ENCODE results near the gene TPSB2. TPM values are rescaled to one million over a fixed set of nuclear protein-coding genes. Genes with fewer than 3 reads are reported as not detected.
"Not testable (repeated sequence)": the region's sequence is repeated elsewhere in the genome, so short reads cannot be mapped to it uniquely, and the experiment has no call there.

The TPSB2 gene
- total RNA-seq, 1 donor from 2014 or later, result not detected

GRCh38 chr16:1225728-1226311 lies 4.2 kb downstream of the TPSB2 start:
- H3K4me3 Mint-ChIP-seq; H3K36me3 Mint-ChIP-seq (ENCODE audit: low read depth); H3K4me1 Mint-ChIP-seq (ENCODE audit: low read depth); intact Hi-C loops (cut with micrococcal nuclease); H3K9me3 Mint-ChIP-seq; DNase-seq (ENCODE audit: low spot score); H3K27me3 Mint-ChIP-seq (ENCODE audit: insufficient read depth): not testable (repeated sequence)
- H3K27ac Mint-ChIP-seq, result peak overlapping the region; percentile 12

- H3K4me1 Mint-ChIP-seq (ENCODE audit: low read depth), result no peaks in the 10 kb centered on the region
- intact Hi-C loops (cut with micrococcal nuclease), result no loop called here
- no peaks in the 10 kb centered on the region for H3K9me3 Mint-ChIP-seq
- peak within 1 kb of the TSS; percentile 12 for H3K27ac Mint-ChIP-seq
- no peak for DNase-seq (ENCODE audit: low spot score)
- no peaks in the 10 kb centered on the region for H3K27me3 Mint-ChIP-seq (ENCODE audit: insufficient read depth)
- H3K36me3 Mint-ChIP-seq (ENCODE audit: low read depth), result no peaks in the 10 kb centered on the region
- no peak within 1 kb of the TSS for H3K4me3 Mint-ChIP-seq
Observed at GRCh38 chr16:1225051-1225451, 4.9 kb downstream of the TPSB2 start, which contains the start of gene TPSG1. Gene TPSG1 (minus strand): TSS chr16:1225268. CDS start chr16:1225252, 16 bp downstream.

GRCh38 chr16:1224558-1224957 lies 5.4 kb downstream of the TPSB2 start:
- Mint-ChIP-seq H3K27ac (no peak overlapping the region), H3K36me3 (ENCODE audit: low read depth) (no peaks in the 10 kb centered on the region), H3K4me1 (ENCODE audit: low read depth) (no peaks in the 10 kb centered on the region), H3K4me3 (no peak overlapping the region), H3K9me3 (no peaks in the 10 kb centered on the region), H3K27me3 (ENCODE audit: insufficient read depth) (no peaks in the 10 kb centered on the region)
- intact Hi-C loops (cut with micrococcal nuclease), result no loop called here
- DNase-seq (ENCODE audit: low spot score), result no peak

GRCh38 chr16:1223355-1224214 lies 6.4 kb downstream of the TPSB2 start:
- H3K9me3 Mint-ChIP-seq, result no peaks in the 10 kb centered on the region

GRCh38 chr16:1222553-1223354 lies 7.2 kb downstream of the TPSB2 start:
- H3K4me3 Mint-ChIP-seq, result no peak overlapping the region
- H3K27me3 Mint-ChIP-seq (ENCODE audit: insufficient read depth), result no peaks in the 10 kb centered on the region
- no peak for DNase-seq (ENCODE audit: low spot score)
- H3K27ac Mint-ChIP-seq, result no peak overlapping the region
- intact Hi-C loops (cut with micrococcal nuclease), result no loop called here
- no peaks in the 10 kb centered on the region for H3K4me1 Mint-ChIP-seq (ENCODE audit: low read depth)
- no peaks in the 10 kb centered on the region for H3K9me3 Mint-ChIP-seq
- no peaks in the 10 kb centered on the region for H3K36me3 Mint-ChIP-seq (ENCODE audit: low read depth)

More at GRCh38 chr16:1223355-1224214, 6.4 kb downstream of the TPSB2 start:
- Mint-ChIP-seq H3K27me3 (ENCODE audit: insufficient read depth) (no peaks in the 10 kb centered on the region), H3K4me3 (no peak overlapping the region), H3K4me1 (ENCODE audit: low read depth) (no peaks in the 10 kb centered on the region), H3K27ac (no peak overlapping the region), H3K36me3 (ENCODE audit: low read depth) (no peaks in the 10 kb centered on the region)
- intact Hi-C loops (cut with micrococcal nuclease), result no loop called here
- no peak for DNase-seq (ENCODE audit: low spot score)

- H3K4me1 Mint-ChIP-seq (ENCODE audit: low read depth), result no peaks in the 10 kb centered on the region
- intact Hi-C loops (cut with micrococcal nuclease), result no loop called here
Observed at GRCh38 chr16:1221628-1222552, 8.1 kb downstream of the TPSB2 start.

GRCh38 chr16:1220841-1221627 lies 8.9 kb downstream of the TPSB2 start:
- H3K9me3 Mint-ChIP-seq, result no peaks in the 10 kb centered on the region
- no peak for DNase-seq (ENCODE audit: low spot score)
- intact Hi-C loops (cut with micrococcal nuclease), result no loop called here
- no peak overlapping the region for H3K4me3 Mint-ChIP-seq
- H3K27me3 Mint-ChIP-seq (ENCODE audit: insufficient read depth), result no peaks in the 10 kb centered on the region
- H3K36me3 Mint-ChIP-seq (ENCODE audit: low read depth), result no peaks in the 10 kb centered on the region
- H3K4me1 Mint-ChIP-seq (ENCODE audit: low read depth), result no peaks in the 10 kb centered on the region
- no peak overlapping the region for H3K27ac Mint-ChIP-seq

More at GRCh38 chr16:1221628-1222552, 8.1 kb downstream of the TPSB2 start:
- Mint-ChIP-seq H3K36me3 (ENCODE audit: low read depth) (no peaks in the 10 kb centered on the region), H3K9me3 (no peaks in the 10 kb centered on the region), H3K27me3 (ENCODE audit: insufficient read depth) (no peaks in the 10 kb centered on the region), H3K27ac (no peak overlapping the region), H3K4me3 (no peak overlapping the region)
- no peak for DNase-seq (ENCODE audit: low spot score)

GRCh38 chr16:1220098-1220728 lies 9.8 kb downstream of the TPSB2 start:
- Mint-ChIP-seq H3K9me3 (no peaks in the 10 kb centered on the region), H3K4me3 (no peak overlapping the region)
- intact Hi-C loops (cut with micrococcal nuclease), result no loop called here

GRCh38 chr16:1218930-1219611 lies 10.9 kb downstream of the TPSB2 start:
- no peaks in the 10 kb centered on the region for H3K36me3 Mint-ChIP-seq (ENCODE audit: low read depth)
- H3K27ac Mint-ChIP-seq, result no peak overlapping the region
- DNase-seq (ENCODE audit: low spot score), result no peak
- no peaks in the 10 kb centered on the region for H3K9me3 Mint-ChIP-seq
- intact Hi-C loops (cut with micrococcal nuclease), result no loop called here
- H3K27me3 Mint-ChIP-seq (ENCODE audit: insufficient read depth), result no peaks in the 10 kb centered on the region
- H3K4me3 Mint-ChIP-seq, result no peak overlapping the region
- no peaks in the 10 kb centered on the region for H3K4me1 Mint-ChIP-seq (ENCODE audit: low read depth)

More at GRCh38 chr16:1220098-1220728, 9.8 kb downstream of the TPSB2 start:
- no peak overlapping the region for H3K27ac Mint-ChIP-seq
- DNase-seq (ENCODE audit: low spot score), result no peak
- H3K27me3 Mint-ChIP-seq (ENCODE audit: insufficient read depth), result no peaks in the 10 kb centered on the region
- H3K4me1 Mint-ChIP-seq (ENCODE audit: low read depth), result no peaks in the 10 kb centered on the region
- H3K36me3 Mint-ChIP-seq (ENCODE audit: low read depth), result no peaks in the 10 kb centered on the region

GRCh38 chr16:1218061-1218929 lies 11.7 kb downstream of the TPSB2 start:
- no peak overlapping the region for H3K27ac Mint-ChIP-seq
- no peaks in the 10 kb centered on the region for H3K36me3 Mint-ChIP-seq (ENCODE audit: low read depth)
- H3K27me3 Mint-ChIP-seq (ENCODE audit: insufficient read depth), result no peaks in the 10 kb centered on the region
- intact Hi-C loops (cut with micrococcal nuclease), result no loop called here
- H3K4me1 Mint-ChIP-seq (ENCODE audit: low read depth), result no peaks in the 10 kb centered on the region
- H3K9me3 Mint-ChIP-seq, result no peaks in the 10 kb centered on the region
- no peak overlapping the region for H3K4me3 Mint-ChIP-seq
- DNase-seq (ENCODE audit: low spot score), result no peak

Data from activated T-helper 1 cell treated with anti-CD3 and anti-CD28 coated beads, Interleukin-12 subunit alpha, Interleukin-12 subunit beta, Interleukin-2, Interleukin-4 antibody, amounts not matched to agents 30 ng/mL and 10 ng/mL and 1 ng/mL, durations not matched to agents 14 hours and 24 hours and 36 hours (primary cell).